GM04504 (cell line): ENCODE data around the gene AR.
"Not testable (repeated sequence)": the region's sequence is repeated elsewhere in the genome, so short reads cannot be mapped to it uniquely, and the experiment has no call there.

Source experiments
- DNase-seq: peaks from one replicate; pipeline ENCODE4 v3.0.0-alpha.2; 2012; ENCODE audit warnings: low read depth

AR gene

GRCh38 chrX:67635424-67635823 is 91.6 kb downstream of the AR start:
- DNase-seq = no peak

- DNase-seq = no peak
Observed at GRCh38 chrX:67636532-67636931, 92.7 kb downstream of the AR start.

- DNase-seq = not testable (repeated sequence)
Observed at GRCh38 chrX:67637293-67637692, 93.5 kb downstream of the AR start.

- DNase-seq = no peak
Observed at GRCh38 chrX:67648361-67648760, 104.5 kb downstream of the AR start.

GRCh38 chrX:67651437-67652142 is 107.8 kb downstream of the AR start:
- DNase-seq = no peak

- DNase-seq = no peak
Observed at GRCh38 chrX:67652543-67652942, 108.7 kb downstream of the AR start.

- no peak for DNase-seq
Observed at GRCh38 chrX:67654301-67654700, 110.5 kb downstream of the AR start.

- no peak for DNase-seq
Observed at GRCh38 chrX:67665583-67665982, 121.8 kb downstream of the AR start.

- DNase-seq = not testable (repeated sequence)
Observed at GRCh38 chrX:67670717-67671116, 126.9 kb downstream of the AR start.

GRCh38 chrX:67673741-67674274 is 130.0 kb downstream of the AR start:
- no peak for DNase-seq

GRCh38 chrX:67674741-67675140 is 130.9 kb downstream of the AR start:
- no peak for DNase-seq

DNA sequence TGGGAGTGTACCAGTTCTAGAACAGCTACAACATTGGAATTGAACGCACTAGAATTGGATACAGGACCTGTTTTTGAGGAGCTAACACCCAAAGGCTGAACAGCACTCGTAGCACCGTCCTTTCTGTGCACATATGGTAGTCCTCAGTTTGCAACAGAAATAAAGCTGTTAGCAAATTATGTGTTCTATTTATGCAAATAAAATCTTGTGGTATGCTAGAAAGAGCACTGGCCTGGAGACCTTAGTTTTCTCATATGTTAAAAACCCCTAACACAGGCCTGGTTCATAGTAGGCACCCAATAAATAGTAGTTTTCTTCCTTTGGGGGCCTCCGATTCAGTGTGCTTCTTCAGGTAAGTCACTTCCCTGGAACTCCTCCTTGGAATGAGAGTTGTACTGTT is 140.3 kb downstream of the AR start:
- DNase-seq = no peak

DNA sequence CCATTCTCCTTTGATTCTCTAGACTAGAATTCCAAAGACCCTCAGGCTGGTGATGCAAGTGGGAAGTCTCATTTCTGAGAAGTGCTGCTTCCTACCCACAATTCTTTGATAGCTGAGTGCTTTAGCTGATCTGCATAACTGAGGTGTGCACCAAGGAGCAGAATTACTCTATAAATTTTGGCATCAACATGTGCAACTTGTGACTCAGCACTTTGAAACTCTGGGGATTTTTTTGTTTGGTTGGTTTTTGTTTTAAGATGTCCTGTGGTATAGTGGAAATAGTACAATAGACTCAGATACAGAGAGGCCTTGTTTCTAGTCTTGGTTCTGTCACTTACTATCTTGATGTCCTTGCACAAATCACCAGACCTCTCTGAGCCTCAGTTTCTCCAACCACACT is 148.4 kb downstream of the AR start:
- no peak for DNase-seq

- no peak for DNase-seq
Observed at GRCh38 chrX:67693928-67694327, 150.1 kb downstream of the AR start.

- DNase-seq = no peak
Observed at GRCh38 chrX:67697452-67697851, 153.6 kb downstream of the AR start.

DNA sequence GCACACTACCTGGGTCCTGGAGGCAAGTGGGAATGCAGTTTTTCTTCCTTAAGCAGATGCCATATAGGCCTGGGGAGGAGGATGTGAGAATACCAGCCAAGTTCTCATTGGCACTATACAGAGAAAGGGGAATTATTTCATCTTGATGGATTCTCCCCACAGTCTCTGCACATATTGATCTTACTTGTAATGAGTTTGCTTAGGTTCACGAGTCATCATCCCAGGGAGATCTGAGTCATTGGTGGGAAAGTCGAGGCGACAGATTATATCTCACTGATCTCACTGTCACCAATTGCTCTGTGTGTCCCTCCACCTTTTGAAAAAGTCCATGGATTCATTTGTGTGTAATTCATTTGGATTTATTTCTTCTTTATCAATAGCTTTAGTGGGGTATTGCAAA is 156.8 kb downstream of the AR start:
- no peak for DNase-seq

DNA sequence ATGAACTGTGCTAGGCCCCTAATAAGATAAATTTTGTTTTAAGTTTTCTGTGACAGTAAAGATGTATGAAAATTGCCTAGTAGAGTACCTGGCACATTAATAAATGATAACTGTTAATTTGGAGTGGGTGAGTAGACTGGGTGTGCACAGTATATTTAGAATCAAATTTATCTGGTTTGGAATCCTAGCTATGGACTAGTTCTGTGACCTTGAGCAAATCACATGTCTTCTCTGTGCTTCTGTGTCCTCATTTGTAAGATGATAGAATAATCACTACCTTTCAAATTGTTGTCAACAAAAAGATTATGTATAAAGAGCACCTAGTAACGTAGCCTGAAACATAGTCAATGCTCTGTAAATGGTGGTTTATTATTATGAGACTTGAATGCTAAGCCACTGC is 170.2 kb downstream of the AR start:
- DNase-seq = no peak

DNA sequence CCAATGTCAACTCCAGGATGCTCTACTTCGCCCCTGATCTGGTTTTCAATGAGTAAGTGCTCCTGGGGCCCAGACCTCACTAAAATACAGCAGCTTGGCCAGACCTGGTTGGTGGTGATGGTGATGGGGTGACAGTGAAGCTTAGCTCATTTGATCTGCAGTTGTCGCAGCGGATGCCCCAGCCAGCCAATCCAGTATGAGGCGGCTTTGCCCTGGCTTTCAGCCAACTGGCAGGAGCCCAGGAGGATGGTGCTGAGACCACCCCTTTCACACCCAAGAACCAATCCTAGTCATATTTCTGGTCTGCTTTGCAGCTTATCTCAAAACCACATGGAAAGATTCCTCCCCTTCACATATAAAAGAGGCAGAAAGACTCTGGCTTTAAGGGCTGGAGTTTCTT is 173.8 kb downstream of the AR start:
- no peak for DNase-seq

- DNase-seq = no peak
Observed at GRCh38 chrX:67718926-67719325, 175.1 kb downstream of the AR start.

GRCh38 chrX:67720344-67720743 is 176.5 kb downstream of the AR start:
- no peak for DNase-seq

- no peak for DNase-seq
Observed at GRCh38 chrX:67721321-67721720, 177.5 kb downstream of the AR start.

GRCh38 chrX:67723580-67724351 is 179.9 kb downstream of the AR start:
- no peak for DNase-seq

DNA sequence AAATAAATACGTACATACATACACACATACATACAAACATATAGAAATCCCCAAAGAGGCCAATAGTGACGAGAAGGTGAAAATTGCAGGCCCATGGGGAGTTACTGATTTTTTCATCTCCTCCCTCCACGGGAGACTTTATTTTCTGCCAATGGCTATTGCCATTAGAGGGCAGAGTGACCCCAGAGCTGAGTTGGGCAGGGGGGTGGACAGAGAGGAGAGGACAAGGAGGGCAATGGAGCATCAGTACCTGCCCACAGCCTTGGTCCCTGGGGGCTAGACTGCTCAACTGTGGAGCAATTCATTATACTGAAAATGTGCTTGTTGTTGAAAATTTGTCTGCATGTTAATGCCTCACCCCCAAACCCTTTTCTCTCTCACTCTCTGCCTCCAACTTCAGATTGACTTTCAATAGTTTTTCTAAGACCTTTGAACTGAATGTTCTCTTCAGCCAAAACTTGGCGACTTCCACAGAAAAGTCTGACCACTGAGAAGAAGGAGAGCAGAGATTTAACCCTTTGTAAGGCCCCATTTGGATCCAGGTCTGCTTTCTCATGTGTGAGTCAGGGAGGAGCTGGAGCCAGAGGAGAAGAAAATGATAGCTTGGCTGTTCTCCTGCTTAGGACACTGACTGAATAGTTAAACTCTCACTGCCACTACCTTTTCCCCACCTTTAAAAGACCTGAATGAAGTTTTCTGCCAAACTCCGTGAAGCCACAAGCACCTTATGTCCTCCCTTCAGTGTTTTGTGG is 180.7 kb downstream of the AR start:
- no peak for DNase-seq
